A549 (cell line): Measurements from ENCODE around the gene PTX4. TPM values are rescaled to one million over a fixed set of nuclear protein-coding genes. Genes with fewer than 3 reads are reported as not detected.

ENCODE experiments used
- ATAC-seq, 2 experiments: fragments of 200-7000 bp in 1 of 2; fragments of >200 bp in 1 of 2; cut with Nextera tagmentation in 1 of 2; cut with Tn5 transposase in 1 of 2; 3 replicates each; pipeline versions ENCODE4 v1.8.0 to v1.9.1; 2018 to 2020; ENCODE audit warnings: mild to moderate bottlenecking in 1 of 2, moderate library complexity in 1 of 2
- CTCF ChIA-PET: fragments of 300-600 bp; sonication (Branson Sonifier 250); formaldehyde crosslinking; extraction: SDS; loops from one replicate; lab custom pipeline; 2021; ENCODE audit warnings: antibody characterized with exemption, inconsistent platforms; lab: Yijun Ruan, JAX
- POLR2A ChIA-PET: fragments of 350-600 bp; formaldehyde crosslinking; extraction: SDS; loops from one replicate; lab custom pipeline; 2021; ENCODE audit warnings: antibody characterized with exemption, inconsistent platforms; lab: Yijun Ruan, JAX
- DNase-seq, 2 experiments: peaks; one replicate each; pipeline versions ENCODE4 v3.0.0 to v3.0.0-alpha.2; 2011 to 2016; ENCODE audit warnings: low read depth in 1 of 2, low spot score in 1 of 2
- FAIRE-seq: peaks from 2 replicates; lab custom pipeline; 2011; peaks lifted over from hg19 to GRCh38; lab: Jason Lieb, UNC
- H3K27ac ChIP-seq, 2 experiments: fragments of >200 bp; sonication (Bioruptor Twin); formaldehyde crosslinking; 3 replicates each; pipeline ENCODE4 v1.5.1; 2016 to 2017
- H3K4me1 ChIP-seq: fragments of >200 bp; sonication (Bioruptor Twin); formaldehyde crosslinking; 3 replicates; pipeline ENCODE4 v1.6.1; 2016
- H3K4me2 ChIP-seq: fragments of >200 bp; sonication (Bioruptor Twin); formaldehyde crosslinking; 3 replicates; pipeline ENCODE4 v1.6.1; 2016
- H3K4me3 ChIP-seq: fragments of >200 bp; sonication (Bioruptor Twin); formaldehyde crosslinking; 3 replicates; pipeline ENCODE4 v1.5.1; 2016
- H3K9me3 ChIP-seq: fragments of >200 bp; sonication (Bioruptor Twin); formaldehyde crosslinking; 3 replicates; pipeline ENCODE4 v1.6.1; 2016
- BHLHE40 ChIP-seq: IDR thresholded peaks from 2 replicates; pipeline ENCODE4 v1.6.1; 2012; ENCODE audit warnings: low read depth, low read length, inconsistent platforms
- CBX2 ChIP-seq: fragments of 200-600 bp; sonication (generic); IDR thresholded peaks from 2 replicates; pipeline ENCODE4 v1.6.1; 2016; ENCODE audit warnings: low read depth, mild to moderate bottlenecking, borderline replicate concordance
- FOSB ChIP-seq: fragments of 250-450 bp; sonication (Bioruptor Pico); IDR thresholded peaks from 2 replicates; pipeline ENCODE4 v1.5.0; 2020; ENCODE audit warnings: mild to moderate bottlenecking, moderate library complexity
- FOSL2 ChIP-seq, 2 experiments: fragments of 450-650 bp in 1 of 2; fragments of >200 bp in 1 of 2; sonication (Bioruptor Twin) in 1 of 2; formaldehyde crosslinking; IDR thresholded peaks; 2 replicates each; pipeline versions ENCODE4 v1.5.0 to v1.6.1; 2016 to 2020; ENCODE audit warnings: mild to moderate bottlenecking in 1 of 2, moderate library complexity in 1 of 2
- HOXB5 ChIP-seq: fragments of 250-450 bp; sonication (Bioruptor Pico); IDR thresholded peaks from 2 replicates; pipeline ENCODE4 v1.5.0; 2020; ENCODE audit warnings: mild to moderate bottlenecking, moderate library complexity
- KDM1A ChIP-seq: fragments of 200-600 bp; sonication (generic); IDR thresholded peaks from 2 replicates; pipeline ENCODE4 v1.6.1; 2016; ENCODE audit warnings: low read depth, mild to moderate bottlenecking
- MAFK ChIP-seq: fragments of 450-650 bp; IDR thresholded peaks from 2 replicates; pipeline ENCODE4 v1.6.1; 2014; ENCODE audit not compliant: partially characterized antibody
- MAZ ChIP-seq: fragments of 150-350 bp; IDR thresholded peaks from 2 replicates; pipeline ENCODE4 v1.6.1; 2014; ENCODE audit warnings: antibody characterized with exemption, low read depth, low read length, borderline replicate concordance
- MYC ChIP-seq: IDR thresholded peaks from 2 replicates; pipeline ENCODE4 v1.6.1; 2012; ENCODE audit warnings: mild to moderate bottlenecking, inconsistent platforms, low read length, improper control_type of control experiment, borderline replicate concordance
- RAD21 ChIP-seq, 2 experiments: fragments of >200 bp in 1 of 2; sonication (Bioruptor Twin) in 1 of 2; formaldehyde crosslinking in 1 of 2; IDR thresholded peaks in 1 of 2; conservative IDR thresholded peaks in 1 of 2; 2 replicates in 1 of 2; 3 replicates in 1 of 2; pipeline ENCODE4 v1.6.1; 2012 to 2018; ENCODE audit warnings: inconsistent platforms in 1 of 2
- RCOR1 ChIP-seq: fragments of 150-350 bp; IDR thresholded peaks from 2 replicates; pipeline ENCODE4 v1.6.1; 2014; ENCODE audit warnings: antibody characterized with exemption, low read length, low read depth
- RNF2 ChIP-seq: fragments of 200-600 bp; sonication (generic); IDR thresholded peaks from 2 replicates; pipeline ENCODE4 v1.6.1; 2016; ENCODE audit warnings: low read depth, mild to moderate bottlenecking, antibody characterized with exemption, moderate library complexity, borderline replicate concordance
- SMC3 ChIP-seq: fragments of >200 bp; sonication (Bioruptor Twin); formaldehyde crosslinking; IDR thresholded peaks from 3 replicates; pipeline ENCODE4 v1.6.1; 2018; ENCODE audit warnings: inconsistent platforms
- SREBF2 ChIP-seq: fragments of 450-650 bp; IDR thresholded peaks from 2 replicates; pipeline ENCODE4 v1.6.1; 2014; ENCODE audit warnings: mild to moderate bottlenecking, moderate library complexity
- TFCP2L1 ChIP-seq: fragments of 250-450 bp; sonication (Bioruptor Pico); IDR thresholded peaks from 2 replicates; pipeline ENCODE4 v1.5.0; 2021; ENCODE audit warnings: mild to moderate bottlenecking
- ZC3H11A ChIP-seq: fragments of 450-650 bp; IDR thresholded peaks from 2 replicates; pipeline ENCODE4 v1.6.1; 2014; ENCODE audit warnings: antibody characterized with exemption, mild to moderate bottlenecking
- WGBS: methylation state at CpG from one replicate; pipeline ENCODE4 v1.1.6; 2017; ENCODE audit errors: missing lambda C conversion rate; 5-methylcytosine and 5-hydroxymethylcytosine counted together
- polyA plus RNA-seq, 4 experiments: library from polyadenylated mRNA; depleted of rRNA in 3 of 4; stranded (reverse); fragments of >200 nt; fragmentation: RNase III in 1 of 4; extraction: RNeasy Plus Mini Kit Qiagen cat#74134 plus additional on column Dnase treatment in 1 of 4; gene quantifications; 2 replicates in 3 of 4; 3 replicates in 1 of 4; pipeline ENCODE4 v1.2.3, GENCODE V29; 2011 to 2017
- TF ChIP-seq, protein P1 (sequence below): fragments of >200 bp; sonication (Bioruptor Twin); formaldehyde crosslinking; IDR thresholded peaks from 3 replicates; pipeline ENCODE4 v1.6.1; 2016
- TF ChIP-seq, protein P2 (sequence below): fragments of >200 bp; sonication (Bioruptor Twin); formaldehyde crosslinking; IDR thresholded peaks from 2 replicates; pipeline ENCODE4 v1.6.1; 2016
- TF ChIP-seq, protein P3 (sequence below): fragments of 250-450 bp; sonication (Bioruptor Pico); IDR thresholded peaks from 2 replicates; pipeline ENCODE4 v1.5.0; 2020; ENCODE audit warnings: low read depth, mild to moderate bottlenecking, moderate library complexity
- TF ChIP-seq, protein P4 (sequence below): fragments of >200 bp; sonication (Bioruptor Twin); formaldehyde crosslinking; IDR thresholded peaks from 3 replicates; pipeline ENCODE4 v1.5.1; 2016

Gene PTX4
- polyA plus RNA-seq, 2 of the 4 experiments (the other 2 are of a cell fraction): not detected

DNA sequence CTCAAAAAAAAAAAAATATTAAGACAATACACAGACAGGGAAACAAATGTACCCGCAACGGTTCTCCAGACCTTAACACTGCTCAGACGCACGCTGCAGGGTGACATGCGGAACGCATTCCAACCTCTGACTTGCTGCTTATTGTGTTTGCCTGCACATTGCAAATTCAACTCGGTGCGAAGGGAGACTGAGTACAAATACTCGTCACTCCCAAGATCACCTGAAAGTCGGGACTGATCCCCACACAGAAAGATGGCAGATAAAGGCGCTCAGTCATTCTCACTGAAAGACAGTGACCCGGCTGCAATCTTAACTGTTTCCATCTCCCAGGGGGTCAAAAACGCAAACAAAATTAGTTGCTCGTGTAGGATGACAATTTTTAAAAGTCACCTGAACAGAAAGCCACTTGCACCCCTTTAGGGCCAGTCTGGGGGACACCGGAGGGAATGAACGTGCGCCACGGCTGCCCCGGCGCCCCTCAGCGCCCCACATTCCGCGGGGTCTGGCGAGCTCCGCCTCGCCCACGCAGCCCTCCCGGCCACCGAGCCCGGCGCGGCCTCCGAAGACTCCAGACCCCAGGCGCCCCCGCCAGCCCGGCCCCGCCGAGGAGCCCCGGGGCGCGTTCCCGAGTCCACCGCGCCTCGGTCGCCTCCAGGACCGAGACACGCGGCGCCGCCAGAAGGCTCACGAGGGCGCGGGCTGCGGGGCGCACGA is 14.5 kb downstream of the PTX4 start:
- Histone ChIP-seq H3K27ac (peak overlapping the region; percentile 97 to 98), H3K4me2 (peak overlapping the region; percentile 100), H3K9me3 (no peaks in the 10 kb centered on the region), H3K4me1 (peaks cover 11% of the 10 kb centered on the region), H3K4me3 (peak overlapping the region; percentile 99)
- ChIA-PET POLR2A (no interaction called here), CTCF (no interaction called here)
- 25% methylated on average over 25 of the region's 57 CpGs for WGBS
- ATAC-seq (no peak), DNase-seq (no peak), FAIRE-seq (no peak)
- TF ChIP-seq HOXB5: no peak
- TF ChIP-seq ZC3H11A: no peak
- no peak for TF ChIP-seq TFCP2L1 (CRISPR knock-in tag)
- no peak for TF ChIP-seq SREBF2
- no peak for TF ChIP-seq CBX2

DNA sequence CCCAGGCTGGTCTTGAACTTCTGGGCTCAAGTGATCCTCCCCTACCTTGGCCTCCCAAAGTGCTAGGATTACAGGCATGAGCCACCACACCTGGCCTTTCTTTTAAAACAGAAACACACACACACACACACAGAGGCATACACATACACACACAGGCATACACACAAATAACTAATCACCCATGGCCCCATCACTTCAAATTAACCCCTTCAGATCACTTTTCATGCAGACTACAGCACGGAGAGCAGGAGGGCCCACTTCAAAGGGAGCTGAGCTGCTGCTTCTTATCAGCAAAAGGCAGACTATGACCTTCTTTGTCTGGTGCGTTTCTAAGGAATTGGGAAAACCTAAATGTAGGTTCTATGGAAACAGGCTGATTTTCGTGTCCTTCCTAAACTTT is 15.8 kb downstream of the PTX4 start:
- WGBS: 80% methylated on average over 3 of the region's 3 CpGs
- no peak overlapping the region for H3K27ac ChIP-seq
- ATAC-seq: no peak
- CTCF ChIA-PET: interaction anchor here (0.6 to 1.2 kb wide), 4 partner anchors 13 to 415 kb away, joined by 3 read pairs; no protein-coding TSS in a partner anchor
- no peak for FAIRE-seq
- peaks cover 11% of the 10 kb centered on the region for H3K4me1 ChIP-seq
- DNase-seq: no peak
- H3K4me3 ChIP-seq: no peak overlapping the region
- no peaks in the 10 kb centered on the region for H3K9me3 ChIP-seq
- POLR2A ChIA-PET: no interaction called here
- H3K4me2 ChIP-seq: no peak overlapping the region
- TF ChIP-seq, protein P1, sequence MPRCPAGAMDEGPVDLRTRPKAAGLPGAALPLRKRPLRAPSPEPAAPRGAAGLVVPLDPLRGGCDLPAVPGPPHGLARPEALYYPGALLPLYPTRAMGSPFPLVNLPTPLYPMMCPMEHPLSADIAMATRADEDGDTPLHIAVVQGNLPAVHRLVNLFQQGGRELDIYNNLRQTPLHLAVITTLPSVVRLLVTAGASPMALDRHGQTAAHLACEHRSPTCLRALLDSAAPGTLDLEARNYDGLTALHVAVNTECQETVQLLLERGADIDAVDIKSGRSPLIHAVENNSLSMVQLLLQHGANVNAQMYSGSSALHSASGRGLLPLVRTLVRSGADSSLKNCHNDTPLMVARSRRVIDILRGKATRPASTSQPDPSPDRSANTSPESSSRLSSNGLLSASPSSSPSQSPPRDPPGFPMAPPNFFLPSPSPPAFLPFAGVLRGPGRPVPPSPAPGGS: no peak
- no peak for TF ChIP-seq RAD21 (conservative IDR thresholded peaks at IDR 0.05 in 1 of 2, IDR thresholded peaks at IDR 0.05 in 1 of 2)
- no peak for TF ChIP-seq MAZ
- TF ChIP-seq SREBF2: no peak
- no peak for TF ChIP-seq KDM1A
- no peak for TF ChIP-seq RCOR1
- no peak for TF ChIP-seq MYC
- TF ChIP-seq ZC3H11A: no peak
- no peak for TF ChIP-seq BHLHE40

DNA sequence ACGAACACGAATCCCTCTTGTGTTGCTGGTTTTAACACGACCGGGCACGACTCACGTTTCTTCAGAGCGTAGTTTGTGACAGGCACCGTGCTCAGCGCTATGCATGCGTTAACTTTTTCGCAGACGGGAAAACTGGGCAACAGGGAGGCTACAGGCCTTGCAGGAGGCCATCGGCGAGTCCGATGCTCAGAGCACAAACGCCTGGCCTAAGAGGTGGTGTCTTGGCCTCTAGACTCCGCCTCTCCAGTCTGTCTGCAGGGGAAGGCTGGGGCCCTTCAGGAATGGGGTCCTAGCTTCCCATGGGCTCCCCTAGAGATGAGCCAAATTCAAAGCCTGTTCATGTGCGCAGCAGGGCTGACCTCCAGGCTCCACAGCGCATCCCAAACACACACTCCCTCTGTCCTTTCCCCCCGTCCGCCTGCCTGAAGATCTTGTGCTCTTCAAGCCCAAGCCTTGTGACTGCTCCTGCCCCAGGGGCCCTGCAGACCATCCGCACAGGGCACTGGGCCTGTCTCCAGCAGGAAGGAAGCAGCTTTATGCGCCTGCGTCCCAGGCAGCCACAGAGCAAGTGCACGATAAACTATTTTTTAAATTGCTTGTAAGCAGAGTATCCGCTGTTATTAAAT is 17.1 kb downstream of the PTX4 start:
- 89% methylated on average over 26 of the region's 26 CpGs for WGBS
- Histone ChIP-seq H3K4me3 (no peak overlapping the region), H3K4me2 (no peak overlapping the region), H3K4me1 (peaks cover 11% of the 10 kb centered on the region), H3K9me3 (no peaks in the 10 kb centered on the region), H3K27ac (no peak overlapping the region)
- TF ChIP-seq ZC3H11A (no peak), MAFK (no peak), BHLHE40 (no peak), FOSL2 (IDR thresholded peaks at IDR 0.05) (no peak), FOSL2 (CRISPR knock-in tag; IDR thresholded peaks at IDR 0.05) (no peak), FOSB (CRISPR knock-in tag) (no peak), RAD21 (conservative IDR thresholded peaks at IDR 0.05 in 1 of 2, IDR thresholded peaks at IDR 0.05 in 1 of 2) (no peak), KDM1A (no peak), RNF2 (no peak), SMC3 (no peak), RCOR1 (no peak)
- TF ChIP-seq, protein P2, sequence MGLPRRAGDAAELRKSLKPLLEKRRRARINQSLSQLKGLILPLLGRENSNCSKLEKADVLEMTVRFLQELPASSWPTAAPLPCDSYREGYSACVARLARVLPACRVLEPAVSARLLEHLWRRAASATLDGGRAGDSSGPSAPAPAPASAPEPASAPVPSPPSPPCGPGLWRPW: no peak
- TF ChIP-seq, protein P3, sequence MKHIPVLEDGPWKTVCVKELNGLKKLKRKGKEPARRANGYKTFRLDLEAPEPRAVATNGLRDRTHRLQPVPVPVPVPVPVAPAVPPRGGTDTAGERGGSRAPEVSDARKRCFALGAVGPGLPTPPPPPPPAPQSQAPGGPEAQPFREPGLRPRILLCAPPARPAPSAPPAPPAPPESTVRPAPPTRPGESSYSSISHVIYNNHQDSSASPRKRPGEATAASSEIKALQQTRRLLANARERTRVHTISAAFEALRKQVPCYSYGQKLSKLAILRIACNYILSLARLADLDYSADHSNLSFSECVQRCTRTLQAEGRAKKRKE (CRISPR knock-in tag): no peak
- TF ChIP-seq, protein P4, sequence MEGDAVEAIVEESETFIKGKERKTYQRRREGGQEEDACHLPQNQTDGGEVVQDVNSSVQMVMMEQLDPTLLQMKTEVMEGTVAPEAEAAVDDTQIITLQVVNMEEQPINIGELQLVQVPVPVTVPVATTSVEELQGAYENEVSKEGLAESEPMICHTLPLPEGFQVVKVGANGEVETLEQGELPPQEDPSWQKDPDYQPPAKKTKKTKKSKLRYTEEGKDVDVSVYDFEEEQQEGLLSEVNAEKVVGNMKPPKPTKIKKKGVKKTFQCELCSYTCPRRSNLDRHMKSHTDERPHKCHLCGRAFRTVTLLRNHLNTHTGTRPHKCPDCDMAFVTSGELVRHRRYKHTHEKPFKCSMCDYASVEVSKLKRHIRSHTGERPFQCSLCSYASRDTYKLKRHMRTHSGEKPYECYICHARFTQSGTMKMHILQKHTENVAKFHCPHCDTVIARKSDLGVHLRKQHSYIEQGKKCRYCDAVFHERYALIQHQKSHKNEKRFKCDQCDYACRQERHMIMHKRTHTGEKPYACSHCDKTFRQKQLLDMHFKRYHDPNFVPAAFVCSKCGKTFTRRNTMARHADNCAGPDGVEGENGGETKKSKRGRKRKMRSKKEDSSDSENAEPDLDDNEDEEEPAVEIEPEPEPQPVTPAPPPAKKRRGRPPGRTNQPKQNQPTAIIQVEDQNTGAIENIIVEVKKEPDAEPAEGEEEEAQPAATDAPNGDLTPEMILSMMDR: no peak
- POLR2A ChIA-PET: interaction anchor here (1.3 kb wide), 1 partner anchor 140 kb away, joined by 4 read pairs; the partner anchor contains the start of gene IFT140
- no peak for DNase-seq
- CTCF ChIA-PET: interaction anchor here (1.3 kb wide), 1 partner anchor 43 kb away, joined by 4 read pairs; no protein-coding TSS in a partner anchor
- no peak for FAIRE-seq
- no peak for ATAC-seq
